Measurements from ENCODE around the gene DYNC1I1.

Gene DYNC1I1

GRCh38 chr7:96069401-96069800 is 297.0 kb downstream of the DYNC1I1 start:
- no peaks in the 10 kb centered on the region for H4K20me1 ChIP-seq (ENCODE audit: insufficient read depth, low read length, poor library complexity, severe bottlenecking)
- H3K27me3 ChIP-seq (ENCODE audit: insufficient read depth, low read length, poor library complexity, severe bottlenecking), result no peaks in the 10 kb centered on the region
- no peaks in the 10 kb centered on the region for H3F3A ChIP-seq (ENCODE audit: low read depth)
- no peaks in the 10 kb centered on the region for H3K9me2 ChIP-seq (replicated peaks; ENCODE audit: low read depth, low read length)
- no peaks in the 10 kb centered on the region for H3K9me3 ChIP-seq (ENCODE audit: insufficient read depth, low read depth, low read length)
- H3K4me1 ChIP-seq (ENCODE audit: insufficient read depth, low read length, poor library complexity, severe bottlenecking), result no peaks in the 10 kb centered on the region
- H3K79me2 ChIP-seq (ENCODE audit: insufficient read depth, low read length), result no peaks in the 10 kb centered on the region
- H3K36me3 ChIP-seq (ENCODE audit: insufficient read depth, low read length), result no peaks in the 10 kb centered on the region
- no peak overlapping the region for H3K9ac ChIP-seq (ENCODE audit: low read depth, low read length, poor library complexity, severe bottlenecking)
- TF ChIP-seq CTCF (conservative IDR thresholded peaks at IDR 0.05; ENCODE audit: low read length) (no peak), EZH2phosphoT487 (IDR thresholded peaks at IDR 0.05; ENCODE audit: borderline replicate concordance) (no peak)
- no peak overlapping the region for H2AFZ ChIP-seq (ENCODE audit: low read length)
- no peak overlapping the region for H3K4me2 ChIP-seq (ENCODE audit: low read depth, low read length, poor library complexity, severe bottlenecking)
- no peak overlapping the region for H3K4me3 ChIP-seq (ENCODE audit: low read length, poor library complexity, severe bottlenecking)

- Histone ChIP-seq H3K4me3 (ENCODE audit: low read length, poor library complexity, severe bottlenecking) (no peak overlapping the region), H3K36me3 (ENCODE audit: insufficient read depth, low read length) (no peaks in the 10 kb centered on the region), H3K9ac (ENCODE audit: low read depth, low read length, poor library complexity, severe bottlenecking) (no peak overlapping the region), H2AFZ (ENCODE audit: low read length) (no peak overlapping the region; the same call in 1 of the 2 replicates), H3K79me2 (ENCODE audit: insufficient read depth, low read length) (no peaks in the 10 kb centered on the region), H3F3A (ENCODE audit: low read depth) (no peaks in the 10 kb centered on the region), H3K4me2 (ENCODE audit: low read depth, low read length, poor library complexity, severe bottlenecking) (no peak overlapping the region), H3K27me3 (ENCODE audit: insufficient read depth, low read length, poor library complexity, severe bottlenecking) (no peaks in the 10 kb centered on the region), H4K20me1 (ENCODE audit: insufficient read depth, low read length, poor library complexity, severe bottlenecking) (no peaks in the 10 kb centered on the region), H3K9me3 (ENCODE audit: insufficient read depth, low read depth, low read length) (no peaks in the 10 kb centered on the region), H3K4me1 (ENCODE audit: insufficient read depth, low read length, poor library complexity, severe bottlenecking) (peaks cover 16% of the 10 kb centered on the region), H3K9me2 (replicated peaks; ENCODE audit: low read depth, low read length) (no peaks in the 10 kb centered on the region)
- TF ChIP-seq CTCF (conservative IDR thresholded peaks at IDR 0.05; ENCODE audit: low read length) (no peak), EZH2phosphoT487 (IDR thresholded peaks at IDR 0.05; ENCODE audit: borderline replicate concordance) (no peak)
These were observed 302.5 kb downstream of the DYNC1I1 start for GRCh38 chr7:96074871-96075270.

- peak overlapping the region; percentile 80 for H3K4me3 ChIP-seq (ENCODE audit: low read length, poor library complexity, severe bottlenecking)
- TF ChIP-seq CTCF (conservative IDR thresholded peaks at IDR 0.05; ENCODE audit: low read length), result peak; percentile 92
- TF ChIP-seq EZH2phosphoT487 (IDR thresholded peaks at IDR 0.05; ENCODE audit: borderline replicate concordance), result no peak
- H3K36me3 ChIP-seq (ENCODE audit: insufficient read depth, low read length), result no peaks in the 10 kb centered on the region
- no peaks in the 10 kb centered on the region for H3K27me3 ChIP-seq (ENCODE audit: insufficient read depth, low read length, poor library complexity, severe bottlenecking)
- peak overlapping the region; percentile 87 for H3K4me2 ChIP-seq (ENCODE audit: low read depth, low read length, poor library complexity, severe bottlenecking)
- peaks cover 16% of the 10 kb centered on the region for H3K4me1 ChIP-seq (ENCODE audit: insufficient read depth, low read length, poor library complexity, severe bottlenecking)
- peak overlapping the region; percentile 16 for H3K9ac ChIP-seq (ENCODE audit: low read depth, low read length, poor library complexity, severe bottlenecking)
- peak overlapping the region; percentile 92 for H2AFZ ChIP-seq (ENCODE audit: low read length)
- no peaks in the 10 kb centered on the region for H4K20me1 ChIP-seq (ENCODE audit: insufficient read depth, low read length, poor library complexity, severe bottlenecking)
- H3K9me3 ChIP-seq (ENCODE audit: insufficient read depth, low read depth, low read length), result no peaks in the 10 kb centered on the region
- no peaks in the 10 kb centered on the region for H3K9me2 ChIP-seq (replicated peaks; ENCODE audit: low read depth, low read length)
- H3K79me2 ChIP-seq (ENCODE audit: insufficient read depth, low read length), result no peaks in the 10 kb centered on the region
- no peaks in the 10 kb centered on the region for H3F3A ChIP-seq (ENCODE audit: low read depth)
These were observed 303.4 kb downstream of the DYNC1I1 start for GRCh38 chr7:96075510-96076349.

Measured in Loucy (cell line).